HL-60 (cell line): ENCODE data around the gene AMPD2.

Experiments used
- GABPA ChIP-seq: IDR thresholded peaks from 2 replicates; pipeline ENCODE4 v1.6.1; 2012; ENCODE audit warnings: low read depth
- POLR2AphosphoS5 ChIP-seq: IDR thresholded peaks from 2 replicates; pipeline ENCODE4 v1.6.1; 2012; ENCODE audit warnings: low read depth
- REST ChIP-seq: IDR thresholded peaks from 2 replicates; pipeline ENCODE4 v1.6.1; 2012; ENCODE audit warnings: low read depth; ENCODE audit not compliant: insufficient replicate concordance
- TF ChIP-seq, protein P1 (sequence below): IDR thresholded peaks from one replicate; pipeline ENCODE4 v1.5.1; 2011; ENCODE audit warnings: low read length, control low read depth, inconsistent platforms; ENCODE audit not compliant: insufficient read depth

DNA sequence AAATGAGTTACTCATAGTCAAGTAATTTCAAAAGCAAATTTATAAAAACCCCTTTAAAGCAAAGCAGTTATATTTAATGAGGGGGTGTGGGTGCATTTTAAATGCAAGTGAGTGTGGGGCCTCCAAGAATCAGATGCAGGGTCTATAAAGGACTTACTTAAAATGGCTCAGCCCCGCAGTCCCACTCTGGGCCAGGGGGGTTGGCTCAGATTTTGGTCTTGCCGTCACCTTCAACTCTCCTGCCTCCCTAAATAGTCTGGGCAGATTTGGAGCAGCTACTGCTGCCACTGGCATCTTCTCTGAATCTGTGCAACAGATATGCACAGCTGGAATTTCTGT lies 16.2 kb downstream of the AMPD2 start:
- TF ChIP-seq, protein P1, sequence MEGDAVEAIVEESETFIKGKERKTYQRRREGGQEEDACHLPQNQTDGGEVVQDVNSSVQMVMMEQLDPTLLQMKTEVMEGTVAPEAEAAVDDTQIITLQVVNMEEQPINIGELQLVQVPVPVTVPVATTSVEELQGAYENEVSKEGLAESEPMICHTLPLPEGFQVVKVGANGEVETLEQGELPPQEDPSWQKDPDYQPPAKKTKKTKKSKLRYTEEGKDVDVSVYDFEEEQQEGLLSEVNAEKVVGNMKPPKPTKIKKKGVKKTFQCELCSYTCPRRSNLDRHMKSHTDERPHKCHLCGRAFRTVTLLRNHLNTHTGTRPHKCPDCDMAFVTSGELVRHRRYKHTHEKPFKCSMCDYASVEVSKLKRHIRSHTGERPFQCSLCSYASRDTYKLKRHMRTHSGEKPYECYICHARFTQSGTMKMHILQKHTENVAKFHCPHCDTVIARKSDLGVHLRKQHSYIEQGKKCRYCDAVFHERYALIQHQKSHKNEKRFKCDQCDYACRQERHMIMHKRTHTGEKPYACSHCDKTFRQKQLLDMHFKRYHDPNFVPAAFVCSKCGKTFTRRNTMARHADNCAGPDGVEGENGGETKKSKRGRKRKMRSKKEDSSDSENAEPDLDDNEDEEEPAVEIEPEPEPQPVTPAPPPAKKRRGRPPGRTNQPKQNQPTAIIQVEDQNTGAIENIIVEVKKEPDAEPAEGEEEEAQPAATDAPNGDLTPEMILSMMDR, result no peak
- TF ChIP-seq POLR2AphosphoS5 (no peak), REST (no peak), GABPA (no peak)
